Gastrocnemius medialis (tissue), 4 donors: ENCODE measurements around the gene SEPHS2.

Experiments
- POLR2A ChIP-seq, 2 donors: fragments of 450-650 bp; IDR thresholded peaks; one replicate each; pipeline ENCODE4 v1.6.1; 2017; ENCODE audit warnings: antibody characterized with exemption in 2 of 2, mild to moderate bottlenecking in 2 of 2, moderate library complexity in 2 of 2
- TF ChIP-seq, protein P1 (sequence below), 5 experiments: fragments of 450-650 bp in 3 of 5; fragments of 200-600 bp in 2 of 5; sonication (generic) in 2 of 5; IDR thresholded peaks in 4 of 5; conservative IDR thresholded peaks in 1 of 5; 1 replicate in 4 of 5; 2 replicates in 1 of 5; pipeline ENCODE4 v1.5.1; 2016 to 2019; ENCODE audit warnings: antibody characterized with exemption in 5 of 5, mild to moderate bottlenecking in 3 of 5, moderate library complexity in 3 of 5

DNA sequence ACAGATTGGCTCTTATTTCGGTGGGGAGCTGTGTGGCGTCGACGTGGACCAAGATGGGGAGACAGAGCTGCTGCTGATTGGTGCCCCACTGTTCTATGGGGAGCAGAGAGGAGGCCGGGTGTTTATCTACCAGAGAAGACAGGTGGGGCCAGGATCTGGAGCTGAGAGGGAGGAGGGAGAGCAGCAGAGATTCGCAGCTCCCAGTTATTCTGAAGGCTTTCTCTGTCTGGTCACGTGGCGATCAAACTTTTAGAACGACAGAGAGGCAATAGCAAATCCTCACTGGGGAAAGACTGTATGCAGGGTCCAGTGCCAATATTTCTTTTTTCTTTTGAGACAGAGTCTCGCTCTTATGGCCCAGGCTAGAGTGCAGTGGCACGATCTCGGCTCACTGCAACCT lies 49.0 kb upstream of the SEPHS2 start:
- TF ChIP-seq, protein P1, sequence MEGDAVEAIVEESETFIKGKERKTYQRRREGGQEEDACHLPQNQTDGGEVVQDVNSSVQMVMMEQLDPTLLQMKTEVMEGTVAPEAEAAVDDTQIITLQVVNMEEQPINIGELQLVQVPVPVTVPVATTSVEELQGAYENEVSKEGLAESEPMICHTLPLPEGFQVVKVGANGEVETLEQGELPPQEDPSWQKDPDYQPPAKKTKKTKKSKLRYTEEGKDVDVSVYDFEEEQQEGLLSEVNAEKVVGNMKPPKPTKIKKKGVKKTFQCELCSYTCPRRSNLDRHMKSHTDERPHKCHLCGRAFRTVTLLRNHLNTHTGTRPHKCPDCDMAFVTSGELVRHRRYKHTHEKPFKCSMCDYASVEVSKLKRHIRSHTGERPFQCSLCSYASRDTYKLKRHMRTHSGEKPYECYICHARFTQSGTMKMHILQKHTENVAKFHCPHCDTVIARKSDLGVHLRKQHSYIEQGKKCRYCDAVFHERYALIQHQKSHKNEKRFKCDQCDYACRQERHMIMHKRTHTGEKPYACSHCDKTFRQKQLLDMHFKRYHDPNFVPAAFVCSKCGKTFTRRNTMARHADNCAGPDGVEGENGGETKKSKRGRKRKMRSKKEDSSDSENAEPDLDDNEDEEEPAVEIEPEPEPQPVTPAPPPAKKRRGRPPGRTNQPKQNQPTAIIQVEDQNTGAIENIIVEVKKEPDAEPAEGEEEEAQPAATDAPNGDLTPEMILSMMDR (IDR thresholded peaks at IDR 0.05 in 4 of 5, conservative IDR thresholded peaks at IDR 0.05 in 1 of 5): no peak
- no peak for TF ChIP-seq POLR2A (IDR thresholded peaks at IDR 0.05)
